GM18870 (cell line): ENCODE results near the gene GRIK1.

Experiments
- ATAC-seq: cut with Tn5 transposase; IDR thresholded peaks from one replicate; pipeline ENCODE4 v1.9.1; 2021; ENCODE audit warnings: moderate library complexity; ENCODE audit not compliant: unreplicated experiment

The GRIK1 gene

GRCh38 chr21:29721964-29722363, 217.8 kb downstream of the GRIK1 start:
- no peak for ATAC-seq

GRCh38 chr21:29721221-29721620, 218.6 kb downstream of the GRIK1 start:
- no peak for ATAC-seq

GRCh38 chr21:29719521-29719920, 220.3 kb downstream of the GRIK1 start:
- ATAC-seq, result no peak

- no peak for ATAC-seq
These were observed 221.5 kb downstream of the GRIK1 start for GRCh38 chr21:29718081-29718815.

- no peak for ATAC-seq
These were observed 222.1 kb downstream of the GRIK1 start for GRCh38 chr21:29717659-29718058.

GRCh38 chr21:29716753-29717152, 223.0 kb downstream of the GRIK1 start:
- no peak for ATAC-seq

GRCh38 chr21:29715089-29715488, 224.7 kb downstream of the GRIK1 start:
- ATAC-seq, result no peak

- no peak for ATAC-seq
These were observed 227.0 kb downstream of the GRIK1 start for GRCh38 chr21:29712818-29713217.

- ATAC-seq, result no peak
These were observed 228.6 kb downstream of the GRIK1 start for GRCh38 chr21:29711236-29711635.

GRCh38 chr21:29710498-29710897, 229.3 kb downstream of the GRIK1 start:
- no peak for ATAC-seq

- ATAC-seq, result no peak
These were observed 231.4 kb downstream of the GRIK1 start for GRCh38 chr21:29708401-29708800.

GRCh38 chr21:29704719-29705118, 235.1 kb downstream of the GRIK1 start:
- no peak for ATAC-seq

GRCh38 chr21:29701676-29702075, 238.1 kb downstream of the GRIK1 start:
- no peak for ATAC-seq

- no peak for ATAC-seq
These were observed 242.1 kb downstream of the GRIK1 start for GRCh38 chr21:29697555-29698193.

- ATAC-seq, result no peak
These were observed 242.9 kb downstream of the GRIK1 start for GRCh38 chr21:29696937-29697336.

GRCh38 chr21:29691616-29692491, 247.9 kb downstream of the GRIK1 start:
- no peak for ATAC-seq

GRCh38 chr21:29689753-29690152, 250.0 kb downstream of the GRIK1 start:
- no peak for ATAC-seq

GRCh38 chr21:29684106-29684505, 255.7 kb downstream of the GRIK1 start:
- ATAC-seq, result no peak

GRCh38 chr21:29682800-29683199, 257.0 kb downstream of the GRIK1 start:
- no peak for ATAC-seq

GRCh38 chr21:29680273-29680672, 259.5 kb downstream of the GRIK1 start:
- ATAC-seq, result no peak

- ATAC-seq, result no peak
These were observed 261.2 kb downstream of the GRIK1 start for GRCh38 chr21:29678626-29679025.

GRCh38 chr21:29677326-29677725, 262.5 kb downstream of the GRIK1 start:
- no peak for ATAC-seq
